D721Med (cell line): ENCODE data around the gene SEC14L3.

ENCODE experiments used
- DNase-seq: peaks from one replicate; pipeline ENCODE4 v3.0.0; 2011; ENCODE audit warnings: low spot score; ENCODE audit not compliant: insufficient read length
- FAIRE-seq: peaks from 2 replicates; lab custom pipeline; 2011; peaks lifted over from hg19 to GRCh38; lab: Jason Lieb, UNC
- TF ChIP-seq, protein P1 (sequence below): IDR thresholded peaks from 2 replicates; pipeline ENCODE4 v1.5.1; 2012; ENCODE audit warnings: mild to moderate bottlenecking, control low read depth; ENCODE audit not compliant: insufficient read depth; ENCODE audit errors: missing control alignments

Gene SEC14L3

DNA sequence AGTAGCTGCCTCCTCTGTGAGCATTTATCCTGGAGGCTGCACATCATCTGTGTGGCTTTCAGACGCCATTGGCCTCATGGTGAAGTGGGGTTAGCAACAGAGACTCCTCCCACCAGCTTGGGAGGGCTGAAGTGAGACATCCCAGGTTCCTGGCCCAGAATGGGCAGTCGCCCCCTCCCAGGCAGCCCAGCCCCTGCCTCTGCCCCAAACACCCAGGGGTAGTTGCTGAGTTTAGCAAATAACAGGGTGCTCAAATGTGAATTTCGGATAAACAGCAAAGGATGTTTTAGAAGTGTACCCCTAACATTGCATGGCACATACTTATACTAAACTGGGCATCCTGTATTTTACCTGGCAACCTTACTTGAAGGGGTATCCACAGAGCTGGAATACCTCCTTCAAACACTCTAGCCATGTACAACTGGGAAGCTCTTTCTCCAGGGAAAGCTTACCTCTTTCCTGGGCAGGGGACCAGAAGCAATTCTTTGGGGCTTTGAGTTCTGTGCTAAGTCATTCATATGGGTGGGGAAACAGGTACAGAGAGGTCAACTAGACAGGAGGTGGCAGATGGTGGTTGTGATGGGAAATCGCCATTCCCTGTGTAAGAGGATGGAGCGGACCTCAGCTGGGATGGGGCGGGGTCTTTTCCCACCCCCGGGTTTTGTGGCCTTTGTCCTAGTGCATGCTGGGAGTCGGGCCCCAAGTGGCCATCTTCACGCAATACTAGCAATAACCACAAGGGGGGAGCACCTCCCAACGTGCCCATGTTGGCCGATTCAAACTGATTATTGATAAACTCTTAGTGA, 27.0 kb downstream of the SEC14L3 start:
- TF ChIP-seq, protein P1, sequence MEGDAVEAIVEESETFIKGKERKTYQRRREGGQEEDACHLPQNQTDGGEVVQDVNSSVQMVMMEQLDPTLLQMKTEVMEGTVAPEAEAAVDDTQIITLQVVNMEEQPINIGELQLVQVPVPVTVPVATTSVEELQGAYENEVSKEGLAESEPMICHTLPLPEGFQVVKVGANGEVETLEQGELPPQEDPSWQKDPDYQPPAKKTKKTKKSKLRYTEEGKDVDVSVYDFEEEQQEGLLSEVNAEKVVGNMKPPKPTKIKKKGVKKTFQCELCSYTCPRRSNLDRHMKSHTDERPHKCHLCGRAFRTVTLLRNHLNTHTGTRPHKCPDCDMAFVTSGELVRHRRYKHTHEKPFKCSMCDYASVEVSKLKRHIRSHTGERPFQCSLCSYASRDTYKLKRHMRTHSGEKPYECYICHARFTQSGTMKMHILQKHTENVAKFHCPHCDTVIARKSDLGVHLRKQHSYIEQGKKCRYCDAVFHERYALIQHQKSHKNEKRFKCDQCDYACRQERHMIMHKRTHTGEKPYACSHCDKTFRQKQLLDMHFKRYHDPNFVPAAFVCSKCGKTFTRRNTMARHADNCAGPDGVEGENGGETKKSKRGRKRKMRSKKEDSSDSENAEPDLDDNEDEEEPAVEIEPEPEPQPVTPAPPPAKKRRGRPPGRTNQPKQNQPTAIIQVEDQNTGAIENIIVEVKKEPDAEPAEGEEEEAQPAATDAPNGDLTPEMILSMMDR: peak; percentile 60
- FAIRE-seq (no peak), DNase-seq (peak; percentile 46)

DNA sequence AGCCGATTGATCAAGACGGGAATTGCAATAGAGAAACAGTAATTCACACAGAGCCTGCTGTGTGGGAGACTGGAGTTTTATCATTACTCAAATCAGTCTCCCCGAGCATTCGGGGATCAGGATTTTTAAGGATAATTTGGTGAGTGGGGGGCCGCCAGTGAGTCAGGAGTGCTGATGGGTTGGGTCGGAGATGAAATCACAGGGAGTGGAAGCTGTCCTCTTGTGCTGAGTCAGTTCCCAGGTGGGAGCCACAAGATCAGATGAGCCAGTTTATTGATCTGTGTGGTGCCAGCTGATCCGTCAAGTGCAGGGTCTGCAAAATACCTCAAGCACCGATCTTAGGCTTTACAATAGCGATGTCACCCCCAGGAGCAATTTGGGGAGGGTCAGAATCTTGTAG, 30.7 kb downstream of the SEC14L3 start:
- TF ChIP-seq, protein P1: no peak
- FAIRE-seq (no peak), DNase-seq (no peak)

DNA sequence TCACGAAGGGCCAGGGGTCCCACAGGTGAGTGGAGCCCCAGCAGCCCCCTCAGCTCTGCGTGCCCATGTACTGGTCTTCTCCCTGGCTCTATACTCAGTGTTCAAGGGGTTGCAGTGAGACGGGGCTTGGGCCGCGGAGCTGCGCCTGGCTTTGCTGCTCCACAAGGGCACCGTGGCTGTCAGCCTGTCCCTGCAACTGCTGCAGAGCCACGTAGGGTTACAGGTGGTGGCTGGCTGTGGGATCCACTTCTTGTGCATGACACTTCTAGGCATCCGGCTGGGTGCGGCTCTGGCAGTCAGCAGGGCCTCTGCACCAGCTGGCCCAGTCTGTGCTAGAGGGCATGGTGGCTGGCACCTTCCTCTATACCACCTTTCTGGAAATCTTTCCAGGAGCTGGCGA, 32.0 kb downstream of the SEC14L3 start:
- FAIRE-seq (no peak), DNase-seq (no peak)
- TF ChIP-seq, protein P1: no peak

DNA sequence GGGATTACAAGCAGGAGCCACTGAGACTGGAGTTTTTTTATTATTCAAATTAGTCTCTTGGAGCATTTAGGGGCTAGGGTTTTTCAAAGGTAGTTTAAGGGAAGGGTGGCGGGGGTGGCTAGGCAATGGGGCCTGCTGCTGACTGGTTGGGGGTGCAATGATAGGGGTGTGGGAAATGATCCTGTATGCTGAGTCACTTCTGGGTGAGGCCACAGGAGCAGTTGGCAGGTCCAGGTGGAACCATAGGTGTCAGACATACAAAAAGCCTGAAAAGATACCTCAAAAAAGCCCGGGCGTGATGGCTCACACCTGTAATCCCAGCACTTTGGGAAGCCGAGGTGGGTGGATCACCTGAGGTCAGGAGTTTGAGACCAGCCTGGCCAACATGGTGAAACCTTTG, 32.6 kb downstream of the SEC14L3 start:
- TF ChIP-seq, protein P1: no peak
- DNase-seq (no peak), FAIRE-seq (no peak)

DNA sequence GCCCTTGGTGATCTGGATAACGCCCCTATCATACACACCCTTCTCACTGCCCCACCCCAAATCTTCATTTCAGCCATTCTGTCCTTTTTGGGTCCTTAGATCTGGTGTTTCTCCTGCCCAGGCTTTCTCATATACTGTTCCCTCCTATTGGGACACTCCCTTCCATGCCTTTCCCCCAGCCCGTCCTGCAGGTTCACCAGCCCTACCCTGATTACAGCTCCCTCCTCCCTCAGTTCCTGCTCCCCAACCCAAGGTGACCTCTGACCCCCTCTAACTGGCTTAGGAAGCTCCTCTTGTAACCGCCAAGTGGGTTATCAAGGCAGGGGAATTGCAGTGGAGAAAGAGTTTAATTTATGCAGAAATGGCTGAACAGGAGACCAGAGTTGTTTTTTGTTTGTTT, 33.3 kb downstream of the SEC14L3 start:
- DNase-seq (no peak), FAIRE-seq (no peak)
- TF ChIP-seq, protein P1: no peak

DNA sequence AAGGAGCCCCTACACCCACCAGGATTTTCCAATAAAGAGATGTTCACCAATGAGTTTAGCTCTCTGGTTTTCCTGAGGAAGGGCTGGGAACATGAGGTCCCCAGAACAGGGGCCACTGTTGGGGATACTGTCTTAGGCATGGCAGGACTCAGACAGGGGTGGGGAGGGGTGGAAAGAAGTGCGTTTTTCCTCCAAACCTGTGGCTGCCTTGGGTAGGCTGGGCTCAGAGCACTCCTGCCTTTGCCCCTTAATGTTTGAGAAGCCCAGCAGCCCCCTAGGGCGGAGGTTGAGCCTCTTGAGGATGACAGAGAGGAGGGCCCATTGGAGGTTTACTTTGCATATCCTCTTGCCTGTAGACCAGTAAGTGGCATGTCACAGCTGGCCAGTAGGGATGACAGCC, 35.6 kb downstream of the SEC14L3 start:
- FAIRE-seq (no peak), DNase-seq (no peak)
- TF ChIP-seq, protein P1: no peak

DNA sequence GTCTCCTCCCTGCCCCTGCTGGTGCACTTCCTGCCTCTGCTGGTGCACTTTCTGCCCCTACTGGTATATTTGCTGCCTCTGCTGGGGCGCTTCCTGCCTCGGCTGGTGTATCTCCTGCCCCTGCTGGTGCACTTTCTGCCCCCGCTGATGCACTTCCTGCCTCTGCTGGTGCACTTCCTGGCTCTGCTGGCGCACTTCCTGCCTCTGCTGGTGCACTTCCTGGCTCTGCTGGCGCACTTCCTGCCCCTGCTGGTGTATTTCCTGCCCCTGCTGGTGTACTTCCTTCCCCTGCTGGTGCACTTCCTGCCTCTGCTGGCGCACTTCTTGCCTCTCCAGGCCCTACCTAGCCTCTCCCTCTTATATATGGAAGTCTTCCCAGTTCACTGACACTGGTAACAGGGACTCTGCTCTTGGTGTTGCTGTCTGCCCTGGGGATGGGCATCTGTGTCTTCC, 36.1 kb downstream of the SEC14L3 start:
- DNase-seq (no peak), FAIRE-seq (no peak)
- TF ChIP-seq, protein P1: no peak
